Suprapubic skin (tissue), 4 donors: ENCODE measurements around the gene SLC25A43. TPM values are rescaled to one million over a fixed set of nuclear protein-coding genes. Genes with fewer than 3 reads are reported as not detected.

Source experiments
- DNase-seq, 2 donors: peaks; one replicate each; pipeline ENCODE4 v3.0.0-alpha.2; 2019; ENCODE audit warnings: low spot score in 2 of 2
- H3K27ac ChIP-seq: fragments of 200-600 bp; sonication (generic); one replicate; pipeline ENCODE4 v1.5.1; 2019
- H3K27me3 ChIP-seq: fragments of 200-600 bp; sonication (generic); one replicate; pipeline ENCODE4 v1.5.1; 2019
- H3K36me3 ChIP-seq: fragments of 200-600 bp; sonication (generic); one replicate; pipeline ENCODE4 v1.5.1; 2019
- H3K4me1 ChIP-seq: fragments of 200-600 bp; sonication (generic); one replicate; pipeline ENCODE4 v1.5.1; 2019
- H3K4me3 ChIP-seq: fragments of 200-600 bp; sonication (generic); one replicate; pipeline ENCODE4 v1.5.1; 2019; ENCODE audit warnings: mild to moderate bottlenecking
- H3K9me3 ChIP-seq: fragments of 200-600 bp; sonication (generic); one replicate; pipeline ENCODE4 v1.5.1; 2019
- CTCF ChIP-seq, 2 donors: fragments of 200-600 bp in 1 of 2; fragments of 450-650 bp in 1 of 2; sonication (generic) in 1 of 2; IDR thresholded peaks; one replicate each; pipeline ENCODE4 v1.5.1; 2016 to 2019; ENCODE audit warnings: antibody characterized with exemption in 2 of 2, mild to moderate bottlenecking in 1 of 2, moderate library complexity in 1 of 2
- EP300 ChIP-seq: sonication (generic); formaldehyde crosslinking; IDR thresholded peaks from one replicate; pipeline ENCODE4 v1.6.1; 2017; ENCODE audit warnings: antibody characterized with exemption
- POLR2A ChIP-seq, 2 donors: fragments of 450-650 bp; IDR thresholded peaks; one replicate each; pipeline ENCODE4 v1.6.1; 2017; ENCODE audit warnings: antibody characterized with exemption in 2 of 2, mild to moderate bottlenecking in 2 of 2, moderate library complexity in 2 of 2
- POLR2AphosphoS5 ChIP-seq, 3 donors: sonication (generic); formaldehyde crosslinking; IDR thresholded peaks; one replicate each; pipeline ENCODE4 v1.6.1; 2017; ENCODE audit warnings: antibody characterized with exemption in 3 of 3
- WGBS: methylation state at CpG from one replicate; pipeline ENCODE4 v1.1.5; 2018; 5-methylcytosine and 5-hydroxymethylcytosine counted together
- total RNA-seq, 4 donors: library from RNA; depleted of rRNA; stranded (reverse); fragments of >200 nt; gene quantifications; one replicate each; pipeline ENCODE4 v1.1.0, GENCODE V29; 2016

SLC25A43 gene
- total RNA-seq, 4 donors from 2014 or later = 17.9 to 33.0 (median 29.9) TPM

- no peak for DNase-seq
- Histone ChIP-seq H3K4me1 (peaks cover 14% of the 10 kb centered on the region), H3K27ac (no peak overlapping the region), H3K36me3 (no peaks in the 10 kb centered on the region), H3K9me3 (no peaks in the 10 kb centered on the region), H3K27me3 (no peaks in the 10 kb centered on the region), H3K4me3 (no peak overlapping the region)
- WGBS = 84% methylated on average over 4 of the region's 4 CpGs
- TF ChIP-seq CTCF (IDR thresholded peaks at IDR 0.05) (no peak), POLR2A (IDR thresholded peaks at IDR 0.05) (no peak), POLR2AphosphoS5 (IDR thresholded peaks at IDR 0.05) (no peak), EP300 (no peak)
Measured at GRCh38 chrX:119478504-119478903, 79.4 kb downstream of the SLC25A43 start.

GRCh38 chrX:119479845-119480244 is 80.7 kb downstream of the SLC25A43 start:
- Histone ChIP-seq H3K4me1 (peaks cover 14% of the 10 kb centered on the region), H3K36me3 (no peaks in the 10 kb centered on the region), H3K9me3 (no peaks in the 10 kb centered on the region), H3K4me3 (no peak overlapping the region), H3K27me3 (no peaks in the 10 kb centered on the region), H3K27ac (no peak overlapping the region)
- no peak for DNase-seq
- 58% methylated on average over 2 of the region's 2 CpGs for WGBS
- no peak for TF ChIP-seq CTCF (IDR thresholded peaks at IDR 0.05)
- TF ChIP-seq POLR2AphosphoS5 (IDR thresholded peaks at IDR 0.05) = no peak
- TF ChIP-seq EP300 = no peak
- TF ChIP-seq POLR2A (IDR thresholded peaks at IDR 0.05) = no peak

GRCh38 chrX:119481323-119481801 is 82.2 kb downstream of the SLC25A43 start:
- no peaks in the 10 kb centered on the region for H3K9me3 ChIP-seq
- DNase-seq = no peak
- peak overlapping the region; percentile 78 for H3K27ac ChIP-seq
- WGBS = 75% methylated on average over 1 of the region's 4 CpGs
- H3K36me3 ChIP-seq = no peaks in the 10 kb centered on the region
- H3K27me3 ChIP-seq = no peaks in the 10 kb centered on the region
- TF ChIP-seq POLR2A (IDR thresholded peaks at IDR 0.05) (no peak), CTCF (IDR thresholded peaks at IDR 0.05) (no peak)
- H3K4me1 ChIP-seq = peaks cover 14% of the 10 kb centered on the region
- H3K4me3 ChIP-seq = no peak overlapping the region

- peaks cover 14% of the 10 kb centered on the region for H3K4me1 ChIP-seq
- no peaks in the 10 kb centered on the region for H3K27me3 ChIP-seq
- H3K9me3 ChIP-seq = no peaks in the 10 kb centered on the region
- TF ChIP-seq POLR2A (IDR thresholded peaks at IDR 0.05) (no peak), EP300 (no peak), CTCF (IDR thresholded peaks at IDR 0.05) (no peak), POLR2AphosphoS5 (IDR thresholded peaks at IDR 0.05) (no peak)
- no peak for DNase-seq
- no peaks in the 10 kb centered on the region for H3K36me3 ChIP-seq
- WGBS = 69% methylated on average over 10 of the region's 10 CpGs
- H3K4me3 ChIP-seq = peak overlapping the region; percentile 43
- H3K27ac ChIP-seq = peak overlapping the region; percentile 78
Measured at GRCh38 chrX:119482041-119482440, 82.9 kb downstream of the SLC25A43 start.

- Histone ChIP-seq H3K27me3 (no peaks in the 10 kb centered on the region), H3K27ac (peak overlapping the region; percentile 78), H3K4me3 (peak overlapping the region; percentile 43), H3K9me3 (no peaks in the 10 kb centered on the region), H3K4me1 (peaks cover 14% of the 10 kb centered on the region), H3K36me3 (no peaks in the 10 kb centered on the region)
- 38% methylated on average over 42 of the region's 48 CpGs for WGBS
- TF ChIP-seq EP300 = no peak
- peak in 1 of 2 donors; percentile 79 for TF ChIP-seq CTCF (IDR thresholded peaks at IDR 0.05)
- peak in 1 of 2 donors; percentile 77 for DNase-seq
Measured at GRCh38 chrX:119482481-119483480, 83.6 kb downstream of the SLC25A43 start.
